ENCODE results near the gene DLEC1. TPM values are rescaled to one million over a fixed set of nuclear protein-coding genes. Genes with fewer than 3 reads are reported as not detected.

DLEC1 gene
- total RNA-seq, 1 donor from 2014 or later, result 0.10 TPM

- no peak for DNase-seq (ENCODE audit: low spot score)
These were observed 69.1 kb downstream of the DLEC1 start for GRCh38 chr3:38107911-38108648.

DNA sequence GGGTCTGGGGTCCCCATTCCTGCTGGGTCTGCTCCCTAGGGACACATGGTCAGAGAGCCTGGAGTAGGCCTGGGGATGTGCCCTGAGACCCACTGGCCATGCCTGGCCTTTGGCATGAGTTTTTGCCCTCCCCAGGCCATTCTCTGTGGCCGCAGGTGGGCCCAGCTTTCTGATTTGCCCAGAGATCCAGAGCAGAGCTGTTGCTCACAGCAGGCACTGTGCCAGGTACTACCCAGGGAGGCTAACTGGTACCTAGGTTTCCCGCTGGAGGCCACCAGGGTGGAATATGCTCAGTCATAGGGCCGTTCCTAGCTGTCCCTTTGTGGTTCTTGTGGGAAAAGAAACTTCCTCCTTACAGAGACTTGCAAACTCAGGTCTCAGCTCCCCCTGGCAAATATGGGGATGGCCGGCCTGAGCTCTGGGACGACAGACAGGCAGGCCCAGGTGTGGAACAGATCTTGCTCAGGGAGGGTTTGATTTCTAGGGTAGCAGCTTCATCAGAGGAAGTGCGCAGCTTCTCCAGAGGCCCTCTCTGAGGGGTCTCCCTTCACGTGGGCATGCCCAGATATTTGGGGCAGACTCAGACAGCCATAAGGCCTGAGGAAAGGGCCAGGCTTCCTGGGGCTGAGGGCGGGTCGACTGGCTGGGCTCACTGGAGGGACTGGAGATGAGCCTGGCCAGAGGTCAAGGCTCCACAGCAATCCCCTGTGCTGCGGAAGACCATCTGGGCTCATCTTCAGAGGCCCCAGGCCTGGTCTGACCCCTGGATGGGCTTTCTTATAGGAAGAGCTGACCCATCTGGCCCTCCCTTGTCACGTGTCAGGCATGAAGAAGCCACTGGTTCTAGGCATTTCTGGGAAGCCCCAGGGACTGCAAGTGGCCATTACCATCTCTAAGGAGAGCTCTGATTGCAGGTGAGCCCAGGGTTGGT, 69.9 kb downstream of the DLEC1 start:
- no peak overlapping the region for H3K27ac Mint-ChIP-seq
- peaks cover 11% of the 10 kb centered on the region for H3K27me3 Mint-ChIP-seq (ENCODE audit: insufficient read depth)
- H3K4me3 Mint-ChIP-seq, result no peak overlapping the region
- peaks cover 5% of the 10 kb centered on the region for H3K9me3 Mint-ChIP-seq
- no peak for DNase-seq (ENCODE audit: low spot score)
- H3K36me3 Mint-ChIP-seq (ENCODE audit: low read depth), result no peaks in the 10 kb centered on the region
- intact Hi-C loops (cut with micrococcal nuclease), result no loop called here
- no peaks in the 10 kb centered on the region for H3K4me1 Mint-ChIP-seq (ENCODE audit: low read depth)

More at GRCh38 chr3:38107911-38108648, 69.1 kb downstream of the DLEC1 start:
- no peaks in the 10 kb centered on the region for H3K4me1 Mint-ChIP-seq (ENCODE audit: low read depth)
- no peak overlapping the region for H3K4me3 Mint-ChIP-seq
- peaks cover 5% of the 10 kb centered on the region for H3K9me3 Mint-ChIP-seq
- no peak overlapping the region for H3K27ac Mint-ChIP-seq
- H3K27me3 Mint-ChIP-seq (ENCODE audit: insufficient read depth), result peaks cover 11% of the 10 kb centered on the region
- H3K36me3 Mint-ChIP-seq (ENCODE audit: low read depth), result no peaks in the 10 kb centered on the region
- intact Hi-C loops (cut with micrococcal nuclease), result no loop called here

DNA sequence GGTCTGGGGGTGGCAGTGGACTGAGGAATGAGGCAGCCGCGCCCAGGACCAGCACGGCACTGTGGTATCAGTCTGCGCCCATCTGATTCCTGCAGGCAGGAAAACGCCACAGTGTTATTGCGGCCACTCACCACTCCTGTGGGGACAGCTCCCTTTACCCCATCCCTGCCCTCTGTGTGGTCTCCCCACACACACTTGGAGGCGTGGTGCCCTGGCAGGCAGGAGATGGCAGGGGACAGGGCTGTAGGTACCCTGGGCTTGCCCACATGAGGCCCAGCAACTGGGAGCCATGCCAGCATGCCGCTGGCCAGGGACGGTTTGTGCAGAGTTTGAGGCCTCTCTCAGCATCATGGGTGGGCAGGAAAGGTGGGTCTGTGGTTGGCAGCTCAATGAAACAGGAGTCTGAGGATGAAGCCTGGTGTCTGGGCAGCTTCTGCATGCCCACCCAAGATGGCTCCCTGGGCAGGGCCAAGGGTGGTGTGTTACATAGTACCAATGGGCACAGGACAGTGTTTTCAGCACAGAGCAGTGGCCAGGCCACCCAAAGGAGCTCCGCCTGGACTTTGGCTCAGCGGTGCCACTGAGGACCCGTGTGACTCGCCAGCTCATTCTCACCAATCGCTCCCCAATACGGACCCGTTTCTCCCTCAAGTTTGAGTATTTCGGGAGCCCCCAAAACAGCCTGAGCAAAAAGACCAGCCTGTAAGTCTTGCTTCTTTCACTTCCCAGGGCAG, 70.7 kb downstream of the DLEC1 start:
- no peaks in the 10 kb centered on the region for H3K4me1 Mint-ChIP-seq (ENCODE audit: low read depth)
- H3K9me3 Mint-ChIP-seq, result peaks cover 5% of the 10 kb centered on the region
- H3K27ac Mint-ChIP-seq, result no peak overlapping the region
- no peak for DNase-seq (ENCODE audit: low spot score)
- no peaks in the 10 kb centered on the region for H3K36me3 Mint-ChIP-seq (ENCODE audit: low read depth)
- intact Hi-C loops (cut with micrococcal nuclease), result no loop called here
- no peak overlapping the region for H3K4me3 Mint-ChIP-seq
- peaks cover 10% of the 10 kb centered on the region for H3K27me3 Mint-ChIP-seq (ENCODE audit: insufficient read depth)

DNA sequence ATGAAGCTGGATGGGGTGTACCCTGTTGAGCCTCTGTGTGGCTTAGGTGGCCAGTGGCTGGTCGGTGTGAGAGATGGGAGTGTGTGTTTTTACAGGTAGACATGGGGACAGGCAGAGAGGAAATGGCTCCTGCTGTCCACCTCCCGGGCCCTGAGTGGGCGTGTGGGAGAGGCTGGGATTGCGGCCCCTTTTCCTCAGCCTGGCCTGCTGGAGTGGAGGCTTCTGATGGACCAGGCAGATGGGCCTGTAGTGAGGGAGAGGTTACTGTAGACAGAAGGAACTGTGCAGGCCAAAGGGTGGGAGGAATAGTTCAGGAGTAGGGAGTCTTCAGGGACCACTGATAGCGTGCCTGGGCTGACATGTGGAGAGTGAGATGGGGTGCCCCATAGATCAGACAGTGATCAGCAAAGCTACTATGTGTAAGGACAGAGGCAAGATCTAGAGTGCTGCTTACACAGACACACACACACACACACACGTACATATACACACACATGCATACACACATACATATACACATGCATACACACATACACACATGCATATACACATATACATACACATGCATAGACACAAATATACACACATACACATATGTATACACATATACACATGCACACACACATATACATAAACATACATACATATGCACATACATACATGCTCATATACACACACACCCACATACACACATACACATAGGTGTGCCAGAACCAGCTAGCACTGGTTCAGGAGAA, 71.5 kb downstream of the DLEC1 start:
- peaks cover 6% of the 10 kb centered on the region for H3K27me3 Mint-ChIP-seq (ENCODE audit: insufficient read depth)
- no peak overlapping the region for H3K27ac Mint-ChIP-seq
- no peak overlapping the region for H3K4me3 Mint-ChIP-seq
- no peak for DNase-seq (ENCODE audit: low spot score)
- intact Hi-C loops (cut with micrococcal nuclease), result no loop called here
- H3K36me3 Mint-ChIP-seq (ENCODE audit: low read depth), result no peaks in the 10 kb centered on the region
- peaks cover 4% of the 10 kb centered on the region for H3K9me3 Mint-ChIP-seq
- H3K4me1 Mint-ChIP-seq (ENCODE audit: low read depth), result no peaks in the 10 kb centered on the region

DNA sequence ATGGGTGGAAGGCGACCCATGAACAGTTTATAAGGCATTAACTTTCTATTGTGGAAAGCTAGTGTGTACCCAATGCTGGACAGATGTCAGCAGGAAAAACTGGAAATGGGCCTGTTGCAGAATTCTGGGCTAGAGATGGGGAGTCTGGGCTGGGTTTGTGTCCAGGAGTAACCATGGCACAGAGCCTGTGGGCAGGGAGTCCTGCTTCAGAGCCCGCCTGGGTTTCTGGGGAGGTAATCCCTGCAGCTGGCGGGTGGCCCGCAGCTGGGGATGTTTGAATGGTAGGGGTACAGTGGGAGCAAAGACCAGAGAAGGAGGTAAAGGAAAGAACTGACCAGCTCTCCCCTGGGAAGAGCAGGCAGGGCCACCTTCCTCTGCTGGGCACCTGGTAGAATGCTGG, 72.2 kb downstream of the DLEC1 start:
- intact Hi-C loops (cut with micrococcal nuclease), result no loop called here
- peaks cover 2% of the 10 kb centered on the region for H3K27me3 Mint-ChIP-seq (ENCODE audit: insufficient read depth)
- H3K9me3 Mint-ChIP-seq, result no peaks in the 10 kb centered on the region
- H3K4me1 Mint-ChIP-seq (ENCODE audit: low read depth), result no peaks in the 10 kb centered on the region
- H3K36me3 Mint-ChIP-seq (ENCODE audit: low read depth), result no peaks in the 10 kb centered on the region
- no peak overlapping the region for H3K4me3 Mint-ChIP-seq
- H3K27ac Mint-ChIP-seq, result no peak overlapping the region
- no peak for DNase-seq (ENCODE audit: low spot score)

DNA sequence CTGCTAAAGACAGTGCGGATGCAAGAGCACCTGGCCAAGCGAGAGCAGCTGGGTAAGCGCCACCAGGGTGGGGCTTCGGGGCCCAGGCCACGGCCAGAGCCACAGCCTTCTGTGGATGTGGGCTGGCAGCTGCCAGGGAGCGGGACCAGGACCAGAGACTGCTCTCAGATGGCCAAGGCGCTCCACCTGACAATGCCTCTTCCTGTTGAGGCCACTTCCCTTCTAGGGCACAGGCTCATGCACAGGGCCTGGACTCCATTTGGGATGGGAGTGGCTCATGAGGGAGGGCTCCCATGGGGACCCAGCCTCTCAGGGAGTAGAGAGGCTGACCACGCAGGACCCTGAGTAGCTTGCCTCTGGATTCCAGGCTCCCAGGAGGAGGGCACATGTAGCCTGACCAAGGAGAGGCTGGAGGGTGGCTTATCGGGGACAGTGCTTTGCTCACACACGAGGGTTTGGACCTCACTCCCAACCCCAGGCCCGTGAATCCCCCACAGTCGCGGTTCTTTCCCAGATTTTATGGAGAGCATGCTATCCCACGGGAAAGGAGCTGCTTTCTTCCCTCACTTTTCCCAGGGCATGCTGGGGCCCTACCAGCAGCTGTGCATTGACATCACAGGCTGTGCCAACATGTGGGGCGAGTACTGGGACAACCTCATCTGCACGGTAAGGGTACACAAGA, 72.8 kb downstream of the DLEC1 start:
- intact Hi-C loops (cut with micrococcal nuclease), result no loop called here
- DNase-seq (ENCODE audit: low spot score), result no peak
- H3K27ac Mint-ChIP-seq, result no peak overlapping the region
- no peak overlapping the region for H3K4me3 Mint-ChIP-seq
- no peaks in the 10 kb centered on the region for H3K36me3 Mint-ChIP-seq (ENCODE audit: low read depth)
- H3K4me1 Mint-ChIP-seq (ENCODE audit: low read depth), result no peaks in the 10 kb centered on the region
- H3K9me3 Mint-ChIP-seq, result no peaks in the 10 kb centered on the region
- peaks cover under 1% of the 10 kb centered on the region for H3K27me3 Mint-ChIP-seq (ENCODE audit: insufficient read depth)

DNA sequence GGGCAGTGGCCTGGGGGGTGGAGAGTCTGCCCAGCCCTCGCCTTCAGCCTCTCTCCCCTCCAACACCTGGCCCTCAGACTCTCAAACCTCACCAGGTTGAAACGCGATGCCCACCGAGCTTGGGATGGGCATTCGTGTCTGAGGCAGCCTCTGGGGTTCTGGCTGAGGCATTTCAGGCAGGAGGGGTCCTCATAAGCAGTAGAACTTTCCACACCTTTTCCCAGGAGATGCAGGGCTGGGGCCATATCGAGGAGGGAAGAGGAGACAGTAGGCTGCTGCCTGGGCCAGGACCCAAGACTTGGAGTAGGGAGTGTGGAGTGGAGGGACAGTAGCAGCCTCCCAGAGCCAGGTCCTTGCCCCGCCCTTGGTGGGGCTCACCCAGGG, 73.4 kb downstream of the DLEC1 start:
- Mint-ChIP-seq H3K9me3 (no peaks in the 10 kb centered on the region), H3K4me1 (ENCODE audit: low read depth) (no peaks in the 10 kb centered on the region), H3K36me3 (ENCODE audit: low read depth) (no peaks in the 10 kb centered on the region), H3K27ac (no peak overlapping the region), H3K4me3 (no peak overlapping the region), H3K27me3 (ENCODE audit: insufficient read depth) (no peaks in the 10 kb centered on the region)
- DNase-seq (ENCODE audit: low spot score), result no peak
- intact Hi-C loops (cut with micrococcal nuclease), result no loop called here

GRCh38 chr3:38114052-38114874, 75.3 kb downstream of the DLEC1 start:
- H3K36me3 Mint-ChIP-seq (ENCODE audit: low read depth), result peaks cover 2% of the 10 kb centered on the region
- no peak overlapping the region for H3K27ac Mint-ChIP-seq
- H3K4me3 Mint-ChIP-seq, result no peak overlapping the region
- no peaks in the 10 kb centered on the region for H3K4me1 Mint-ChIP-seq (ENCODE audit: low read depth)
- intact Hi-C loops (cut with micrococcal nuclease), result no loop called here
- H3K27me3 Mint-ChIP-seq (ENCODE audit: insufficient read depth), result no peaks in the 10 kb centered on the region
- no peak for DNase-seq (ENCODE audit: low spot score)
- no peaks in the 10 kb centered on the region for H3K9me3 Mint-ChIP-seq

DNA sequence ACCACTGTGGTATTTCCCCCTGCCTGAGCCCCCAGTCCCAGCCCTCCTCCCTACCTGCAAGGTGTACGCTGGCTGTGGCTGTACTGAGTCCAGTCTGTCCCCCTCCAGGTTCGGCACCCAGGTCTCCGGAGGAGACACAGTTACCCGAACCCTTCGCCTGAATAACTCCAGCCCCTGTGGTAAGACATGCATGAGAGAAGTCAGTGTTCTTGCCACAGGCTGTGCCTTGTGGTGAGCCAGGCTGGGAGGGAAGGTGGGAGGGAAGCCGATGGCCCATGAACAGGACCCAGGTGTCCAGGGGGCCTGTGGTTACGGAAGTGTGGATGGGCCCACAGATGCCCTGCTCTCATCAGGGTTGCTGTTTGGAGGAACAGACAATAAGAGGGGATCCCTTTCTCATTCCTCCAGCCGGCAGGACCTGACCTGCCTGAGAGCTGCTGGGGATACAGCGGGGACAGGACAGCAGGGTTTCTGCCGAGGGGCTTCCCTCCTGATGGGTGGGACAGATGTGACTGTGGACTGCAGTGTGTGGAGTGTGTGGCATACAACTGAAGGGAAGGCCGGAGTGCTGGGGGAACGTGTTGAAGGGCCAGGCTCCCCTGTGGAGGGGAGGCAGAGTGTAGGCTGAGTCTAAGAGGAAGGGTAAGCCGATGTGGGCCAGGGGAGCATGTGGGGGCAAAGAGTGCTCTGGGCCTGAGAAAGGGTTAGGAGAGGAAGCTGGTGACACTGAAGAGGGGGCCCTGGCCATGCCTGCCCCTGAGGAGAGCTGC, 76.1 kb downstream of the DLEC1 start:
- Mint-ChIP-seq H3K4me3 (no peak overlapping the region), H3K27ac (no peak overlapping the region), H3K9me3 (no peaks in the 10 kb centered on the region), H3K27me3 (ENCODE audit: insufficient read depth) (no peaks in the 10 kb centered on the region), H3K4me1 (ENCODE audit: low read depth) (no peaks in the 10 kb centered on the region), H3K36me3 (ENCODE audit: low read depth) (peaks cover 3% of the 10 kb centered on the region)
- no peak for DNase-seq (ENCODE audit: low spot score)
- intact Hi-C loops (cut with micrococcal nuclease), result loop anchor here (5.0 kb wide), 1 partner anchor 137 kb away; no protein-coding TSS in a partner anchor

DNA sequence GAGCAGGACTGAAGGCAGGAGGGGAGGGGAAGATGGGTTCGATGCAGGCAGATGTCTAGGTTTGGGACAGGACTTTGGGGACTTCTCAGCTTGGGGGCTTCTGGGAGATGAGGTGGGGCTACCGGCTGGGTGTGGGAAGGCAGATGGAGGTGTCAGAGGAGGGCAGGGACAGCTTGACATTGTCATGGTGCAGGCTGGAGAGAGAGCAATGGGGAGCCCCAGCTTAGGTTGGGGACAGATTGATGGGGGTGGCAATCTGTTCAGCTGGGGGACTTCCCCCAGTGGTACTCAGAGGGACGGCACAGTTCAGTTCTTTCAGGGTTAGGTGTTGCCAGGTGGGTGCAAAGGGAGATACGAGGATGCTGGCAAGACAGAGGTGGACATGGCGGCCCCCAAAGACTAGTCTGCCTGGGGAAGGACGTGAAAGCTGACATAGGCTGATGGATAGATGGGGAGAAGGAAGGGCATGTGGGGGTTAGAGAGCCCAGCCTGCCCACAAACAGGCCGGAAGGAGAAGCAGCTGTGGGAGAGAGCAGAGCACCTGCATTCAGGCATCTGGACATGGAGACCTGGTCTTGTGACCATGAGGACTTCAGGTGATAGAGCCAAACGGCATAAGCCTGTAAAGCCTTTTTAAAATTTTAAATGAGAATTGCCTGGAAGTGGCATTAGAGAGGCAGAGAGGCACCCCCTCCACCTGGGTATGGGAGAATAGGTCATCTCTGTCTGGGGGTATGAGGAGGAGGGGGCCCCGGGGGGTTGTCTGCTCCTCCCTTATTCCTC, 76.8 kb downstream of the DLEC1 start:
- H3K4me3 Mint-ChIP-seq, result no peak overlapping the region
- H3K36me3 Mint-ChIP-seq (ENCODE audit: low read depth), result peaks cover 7% of the 10 kb centered on the region
- no peaks in the 10 kb centered on the region for H3K4me1 Mint-ChIP-seq (ENCODE audit: low read depth)

More for the DNA sequence above, 76.8 kb downstream of the DLEC1 start:
- Mint-ChIP-seq H3K27me3 (ENCODE audit: insufficient read depth) (no peaks in the 10 kb centered on the region), H3K27ac (no peak overlapping the region), H3K9me3 (no peaks in the 10 kb centered on the region)
- intact Hi-C loops (cut with micrococcal nuclease), result loop anchor here (5.0 kb wide), 1 partner anchor 136 kb away; no protein-coding TSS in a partner anchor
- no peak for DNase-seq (ENCODE audit: low spot score)
